ENCODE data around the gene HMCN1.

HMCN1 gene

DNA sequence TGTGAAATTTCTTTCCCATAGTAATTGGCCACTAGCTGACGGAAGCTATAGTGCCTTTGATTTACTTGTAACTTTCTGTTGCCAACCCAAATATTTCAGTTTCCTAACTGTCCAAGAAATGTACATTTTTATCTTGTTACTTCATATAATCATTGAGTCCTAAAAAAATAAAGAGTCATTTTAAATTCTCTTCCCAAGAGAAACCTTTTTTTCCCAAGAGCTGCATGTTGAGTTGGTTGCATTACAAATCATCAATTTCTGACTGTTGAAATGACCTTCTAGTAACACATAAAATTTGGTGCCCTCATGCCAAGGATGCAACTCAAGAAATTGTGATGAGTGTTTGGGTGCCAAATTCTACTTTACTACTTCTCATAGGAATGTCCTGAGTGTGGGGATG, 61.0 kb downstream of the HMCN1 start:
- no peak overlapping the region for H3K27ac ChIP-seq
- no peak for DNase-seq (ENCODE audit: low read depth, low spot score)

GRCh38 chr1:185798505-185798904, 64.3 kb downstream of the HMCN1 start:
- DNase-seq (ENCODE audit: low read depth, low spot score): no peak
- no peak overlapping the region for H3K27ac ChIP-seq

- no peak for DNase-seq (ENCODE audit: low read depth, low spot score)
Observed at GRCh38 chr1:185803241-185803640, 69.0 kb downstream of the HMCN1 start.

DNA sequence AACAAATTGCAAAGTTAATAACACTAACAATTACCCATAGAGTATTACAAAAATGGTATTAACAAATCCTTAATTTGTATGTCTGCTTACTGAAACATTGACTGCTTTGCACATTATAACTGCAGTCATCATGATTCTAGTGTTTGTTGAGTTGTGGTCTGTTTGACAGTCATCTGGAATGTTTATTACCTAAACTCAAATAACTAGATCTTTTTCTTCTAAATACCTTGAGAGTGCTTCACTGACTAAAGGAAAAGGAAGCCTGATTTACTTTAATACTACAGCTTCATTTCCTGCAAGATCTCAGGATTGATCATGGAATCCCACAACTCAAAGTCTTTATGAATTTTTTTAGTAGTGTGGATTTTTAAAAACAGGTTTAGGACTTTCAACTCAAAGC, 70.0 kb downstream of the HMCN1 start:
- peak; percentile 16 for DNase-seq (ENCODE audit: low read depth, low spot score)
- no peak overlapping the region for H3K27ac ChIP-seq

More at GRCh38 chr1:185803241-185803640, 69.0 kb downstream of the HMCN1 start:
- no peak overlapping the region for H3K27ac ChIP-seq

DNA sequence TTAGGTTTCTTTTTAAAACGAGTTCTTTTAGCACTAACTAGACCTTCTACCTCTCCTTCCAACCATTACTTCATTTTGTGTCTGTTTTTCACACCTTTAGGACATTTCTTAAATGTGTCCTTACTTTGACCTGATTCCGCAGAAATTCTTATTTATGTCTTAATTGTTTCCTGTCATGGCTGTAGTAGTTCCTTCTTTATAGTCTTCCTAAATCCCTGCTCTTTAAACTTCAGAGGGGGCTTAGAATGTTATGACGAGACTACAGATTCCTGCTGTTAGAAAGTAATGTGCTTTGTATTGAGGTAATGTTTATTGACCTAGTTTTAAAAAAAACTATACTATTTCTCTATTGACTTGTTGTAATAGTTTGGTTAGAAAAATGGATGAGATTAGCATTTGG, 70.4 kb downstream of the HMCN1 start:
- DNase-seq (ENCODE audit: low read depth, low spot score): no peak
- H3K27ac ChIP-seq: no peak overlapping the region

DNA sequence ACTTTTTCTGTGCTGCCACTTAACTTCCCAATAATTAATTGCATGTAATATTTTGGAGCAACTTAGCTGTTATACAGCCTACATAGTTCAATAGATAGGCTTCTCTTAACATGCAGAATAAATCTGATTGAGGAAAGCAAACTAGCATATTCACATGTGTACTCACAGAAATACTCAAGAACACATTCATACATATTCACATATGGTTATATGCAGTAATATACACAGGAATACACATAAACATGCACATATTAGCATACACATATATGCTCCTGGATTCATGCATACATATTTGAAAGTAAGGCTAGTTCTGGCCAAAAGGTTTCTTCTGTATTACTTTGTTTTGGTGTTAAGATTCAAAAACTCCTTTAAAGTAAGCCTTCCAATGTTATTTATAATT, 73.1 kb downstream of the HMCN1 start:
- no peak overlapping the region for H3K27ac ChIP-seq
- DNase-seq (ENCODE audit: low read depth, low spot score): no peak

GRCh38 chr1:185808631-185809030, 74.4 kb downstream of the HMCN1 start:
- no peak for DNase-seq (ENCODE audit: low read depth, low spot score)
- H3K27ac ChIP-seq: no peak overlapping the region

DNA sequence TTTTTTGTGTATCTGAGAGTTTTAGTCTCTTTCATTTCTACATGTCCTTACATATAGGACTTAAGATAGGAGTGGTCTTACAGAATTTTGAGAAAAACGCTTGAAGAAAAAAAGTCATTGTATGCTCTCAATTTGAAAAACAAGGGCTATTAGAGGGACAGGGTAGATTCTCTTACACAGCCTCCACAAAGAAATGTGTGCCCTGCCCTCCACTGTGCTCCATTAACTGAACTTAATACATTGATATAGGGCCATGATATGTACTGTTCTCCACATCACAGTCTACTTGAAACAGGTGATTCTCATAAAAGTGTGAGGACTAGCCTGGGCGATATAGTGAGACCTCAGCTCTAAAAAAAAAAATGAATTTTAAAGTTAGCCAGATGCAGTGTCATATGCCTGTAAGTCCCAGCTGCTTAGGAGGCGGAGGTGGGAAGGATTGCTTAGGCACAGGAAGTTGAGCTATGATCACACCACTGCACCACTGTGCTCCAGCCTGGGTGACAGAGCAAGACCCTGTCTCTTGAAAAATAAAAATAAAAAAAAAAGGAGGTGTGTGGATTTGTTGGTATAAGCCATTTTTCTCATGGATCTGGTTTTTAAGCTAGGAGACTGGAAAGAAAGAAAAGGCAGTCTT, 77.0 kb downstream of the HMCN1 start:
- no peak overlapping the region for H3K27ac ChIP-seq
- no peak for DNase-seq (ENCODE audit: low read depth, low spot score)

DNA sequence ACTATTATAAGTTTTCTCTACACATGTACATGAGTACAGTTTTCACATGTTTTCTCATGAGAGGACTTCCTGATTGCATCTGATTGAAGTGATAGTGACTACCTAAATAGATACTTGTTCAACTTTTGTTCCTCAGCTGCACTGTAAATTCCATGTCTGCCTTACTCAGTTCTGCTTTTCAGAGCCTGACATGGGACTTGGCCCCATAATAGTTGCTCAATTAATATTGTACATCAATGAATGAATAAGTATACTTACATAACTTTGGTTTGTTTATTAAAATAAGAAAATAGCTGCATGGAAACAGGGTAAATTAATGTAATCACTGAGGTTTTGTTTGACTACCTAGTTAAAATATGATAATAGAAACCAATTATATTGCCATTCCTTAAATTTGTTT, 78.7 kb downstream of the HMCN1 start:
- no peak for DNase-seq (ENCODE audit: low read depth, low spot score)
- H3K27ac ChIP-seq: no peak overlapping the region

- no peak for DNase-seq (ENCODE audit: low read depth, low spot score)
- H3K27ac ChIP-seq: no peak overlapping the region
Observed at GRCh38 chr1:185813401-185813979, 79.3 kb downstream of the HMCN1 start.

DNA sequence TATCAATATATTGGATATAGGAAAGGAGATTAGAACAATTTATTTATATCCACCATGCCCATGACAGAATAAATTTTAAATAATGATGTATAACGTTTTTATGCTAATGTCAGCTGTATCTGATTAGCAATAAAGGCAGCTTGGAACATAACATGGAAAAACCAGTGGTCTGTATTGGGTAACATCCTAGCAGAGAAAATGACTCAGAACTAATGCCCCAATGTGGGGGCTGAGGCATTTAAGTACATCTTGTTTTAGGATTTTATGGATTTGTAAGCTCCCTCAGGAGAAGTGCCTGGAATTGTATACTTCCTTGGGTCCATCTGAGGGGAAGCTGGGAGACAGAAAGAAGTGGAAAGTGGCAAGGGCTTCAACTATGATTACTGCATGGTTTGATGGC, 82.3 kb downstream of the HMCN1 start:
- no peak overlapping the region for H3K27ac ChIP-seq
- DNase-seq (ENCODE audit: low read depth, low spot score): no peak

DNA sequence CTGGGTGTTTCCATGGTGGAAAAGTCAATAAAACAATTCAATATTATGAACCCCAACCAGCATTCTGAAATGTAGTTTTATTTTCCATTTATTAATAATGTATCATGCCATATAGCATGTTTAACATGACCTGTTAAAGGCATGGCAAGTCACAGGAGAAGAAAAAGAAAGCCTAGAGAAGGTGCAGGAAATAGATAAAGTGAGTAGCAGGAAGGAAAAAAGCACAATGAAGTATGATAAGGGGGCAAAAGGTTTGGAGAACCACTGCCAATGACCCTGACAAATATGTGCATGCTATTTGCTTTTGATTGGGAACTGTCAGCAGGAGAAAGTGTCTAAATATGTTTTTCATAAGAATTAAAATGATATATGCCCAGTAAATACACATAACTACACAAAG, 85.6 kb downstream of the HMCN1 start:
- no peak for DNase-seq (ENCODE audit: low read depth, low spot score)
- no peak overlapping the region for H3K27ac ChIP-seq

DNA sequence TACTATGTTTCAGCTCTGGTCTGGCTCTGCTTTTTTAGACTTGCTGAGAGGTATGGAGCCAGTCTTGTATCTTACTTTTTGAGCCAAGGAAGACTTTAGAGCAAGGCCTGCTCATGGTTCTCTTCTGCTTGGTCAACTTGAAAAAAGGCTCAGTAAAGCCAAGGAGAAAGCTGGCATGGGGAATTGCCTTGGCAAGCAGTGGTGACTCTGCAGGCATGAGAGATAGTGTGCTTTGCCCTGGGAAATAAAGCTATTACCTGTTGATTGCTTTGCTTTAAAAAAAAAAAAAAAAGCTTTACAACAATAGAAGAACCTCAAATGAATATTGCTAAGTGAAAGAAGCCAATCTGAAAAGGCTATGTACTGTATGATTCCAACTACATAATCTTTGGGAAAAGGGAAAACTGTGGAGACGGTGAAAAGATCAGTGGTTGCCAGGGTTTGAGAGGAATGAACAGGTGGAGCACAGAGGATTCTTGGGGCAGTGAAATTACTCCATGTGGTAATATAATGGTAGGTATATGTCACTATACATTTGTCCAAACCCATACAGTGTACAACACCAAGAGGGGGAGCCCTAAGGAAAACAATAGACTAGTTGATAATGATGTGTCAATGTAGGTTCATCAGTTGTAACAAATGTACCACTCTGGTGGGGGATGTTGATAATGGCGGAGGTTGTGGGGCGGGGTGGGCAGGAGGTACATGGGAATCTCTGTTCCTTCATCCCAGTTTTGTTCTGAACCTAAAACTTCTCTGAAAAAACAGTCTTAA, 87.6 kb downstream of the HMCN1 start:
- no peak overlapping the region for H3K27ac ChIP-seq
- no peak for DNase-seq (ENCODE audit: low read depth, low spot score)

GRCh38 chr1:185823467-185823866, 89.3 kb downstream of the HMCN1 start:
- no peak for DNase-seq (ENCODE audit: low read depth, low spot score)
- no peak overlapping the region for H3K27ac ChIP-seq

DNA sequence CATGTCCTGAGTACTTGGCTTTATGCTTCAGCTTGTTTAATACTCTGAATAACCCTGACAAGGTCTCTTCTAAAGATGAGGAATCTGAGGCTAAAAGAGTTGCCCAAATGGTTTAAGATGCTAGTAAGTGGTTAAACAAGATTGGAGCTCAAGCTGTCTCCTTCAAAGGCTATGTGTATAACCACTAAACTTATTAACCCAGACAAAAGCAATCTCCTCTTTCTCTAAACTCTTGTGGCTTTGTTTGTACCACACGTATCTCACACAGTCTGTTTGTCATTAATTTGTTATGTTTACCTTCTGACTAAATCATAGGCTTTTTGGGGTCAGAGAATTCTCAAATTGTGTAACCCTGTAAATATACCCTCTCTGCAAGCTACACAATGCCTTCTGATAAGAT, 89.9 kb downstream of the HMCN1 start:
- no peak for DNase-seq (ENCODE audit: low read depth, low spot score)
- H3K27ac ChIP-seq: no peak overlapping the region

- no peak for DNase-seq (ENCODE audit: low read depth, low spot score)
- no peak overlapping the region for H3K27ac ChIP-seq
Observed at GRCh38 chr1:185825556-185825955, 91.4 kb downstream of the HMCN1 start.

GRCh38 chr1:185834371-185834905, 100.2 kb downstream of the HMCN1 start:
- DNase-seq (ENCODE audit: low read depth, low spot score): no peak
- no peak overlapping the region for H3K27ac ChIP-seq

GRCh38 chr1:185835191-185835590, 101.0 kb downstream of the HMCN1 start:
- no peak for DNase-seq (ENCODE audit: low read depth, low spot score)
- no peak overlapping the region for H3K27ac ChIP-seq

DNA sequence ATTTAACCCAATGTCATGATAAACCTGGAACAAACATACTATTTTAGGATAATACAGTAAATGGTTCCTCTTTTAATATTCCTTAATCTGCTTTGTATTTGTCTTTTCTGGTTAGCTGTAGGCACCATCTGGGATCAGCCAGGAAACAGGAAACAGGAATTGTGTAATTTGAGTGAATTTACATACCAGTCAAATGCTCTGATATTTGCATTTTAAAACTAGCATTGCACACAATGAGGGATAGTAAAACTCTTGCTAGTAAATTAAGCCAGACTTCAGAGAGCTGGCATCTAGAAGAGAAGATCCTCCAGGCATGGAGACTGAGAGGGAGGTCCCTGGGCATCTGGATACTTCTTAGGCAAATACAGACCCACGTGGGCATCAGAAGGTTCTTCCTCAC, 103.5 kb downstream of the HMCN1 start:
- H3K27ac ChIP-seq: no peak overlapping the region
- DNase-seq (ENCODE audit: low read depth, low spot score): no peak

DNA sequence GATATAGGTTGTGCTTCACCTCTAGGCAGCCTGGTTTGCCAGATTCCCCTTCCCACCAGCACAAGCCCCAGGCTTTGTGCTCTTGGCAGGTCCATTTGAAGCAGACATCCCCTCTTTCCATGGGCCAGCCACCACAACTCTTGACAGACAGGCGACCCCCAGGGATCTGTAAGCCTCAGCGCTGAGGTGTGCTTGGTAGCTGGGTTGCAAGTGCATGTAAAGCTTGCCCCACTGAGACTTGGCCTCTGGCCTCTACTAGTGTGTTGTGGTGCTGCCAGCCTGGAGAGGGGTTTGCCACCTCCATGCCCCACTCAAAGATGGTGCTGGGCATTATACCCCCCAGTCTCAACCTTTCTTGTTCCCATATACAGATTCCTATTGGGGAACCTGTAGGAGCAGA, 103.9 kb downstream of the HMCN1 start:
- no peak for DNase-seq (ENCODE audit: low read depth, low spot score)
- no peak overlapping the region for H3K27ac ChIP-seq

- no peak for DNase-seq (ENCODE audit: low read depth, low spot score)
- no peak overlapping the region for H3K27ac ChIP-seq
Observed at GRCh38 chr1:185840880-185841279, 106.7 kb downstream of the HMCN1 start.

Measured in epithelial cell of prostate (primary cell).